SK-N-SH (cell line): Measurements from ENCODE around the gene LEKR1.

ENCODE experiments used
- EZH2phosphoT487 ChIP-seq: fragments of 200-600 bp; sonication (generic); IDR thresholded peaks from 2 replicates; pipeline ENCODE4 v1.6.1; 2017; ENCODE audit warnings: low read depth, mixed run types, mild to moderate bottlenecking, antibody characterized with exemption, moderate library complexity, borderline replicate concordance
- JUND ChIP-seq: IDR thresholded peaks from 2 replicates; pipeline ENCODE4 v1.4.0; 2012
- YY1 ChIP-seq: IDR thresholded peaks from 2 replicates; pipeline ENCODE4 v1.4.0; 2012; ENCODE audit warnings: low read depth, mild to moderate bottlenecking
- TF ChIP-seq, protein P1 (sequence below): fragments of 200-600 bp; sonication (generic); IDR thresholded peaks from 2 replicates; pipeline ENCODE4 v1.6.1; 2017; ENCODE audit warnings: antibody characterized with exemption, mild to moderate bottlenecking, moderate library complexity
- TF ChIP-seq, protein P2 (sequence below): IDR thresholded peaks from 2 replicates; pipeline ENCODE4 v1.6.1; 2012; ENCODE audit warnings: mild to moderate bottlenecking, low read depth, low read length, moderate library complexity

DNA sequence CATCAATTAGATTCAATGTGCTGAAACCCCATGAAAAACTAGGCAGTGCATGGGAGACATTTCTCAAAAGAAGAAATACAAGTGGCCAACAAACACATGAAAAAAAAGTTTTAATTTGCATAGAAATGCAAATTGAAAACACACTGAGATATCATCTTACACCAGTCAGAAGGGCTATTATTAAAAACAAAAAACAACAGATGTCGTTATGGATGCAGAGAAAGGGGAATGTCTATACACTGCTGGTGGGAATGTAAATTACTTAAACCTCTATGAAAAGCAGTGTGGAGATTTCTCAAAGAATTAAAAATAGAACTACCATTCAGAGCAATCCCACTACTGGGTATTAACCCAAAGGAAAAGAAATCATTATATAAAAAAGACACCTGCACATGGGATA, 235.1 kb downstream of the LEKR1 start:
- TF ChIP-seq, protein P1, sequence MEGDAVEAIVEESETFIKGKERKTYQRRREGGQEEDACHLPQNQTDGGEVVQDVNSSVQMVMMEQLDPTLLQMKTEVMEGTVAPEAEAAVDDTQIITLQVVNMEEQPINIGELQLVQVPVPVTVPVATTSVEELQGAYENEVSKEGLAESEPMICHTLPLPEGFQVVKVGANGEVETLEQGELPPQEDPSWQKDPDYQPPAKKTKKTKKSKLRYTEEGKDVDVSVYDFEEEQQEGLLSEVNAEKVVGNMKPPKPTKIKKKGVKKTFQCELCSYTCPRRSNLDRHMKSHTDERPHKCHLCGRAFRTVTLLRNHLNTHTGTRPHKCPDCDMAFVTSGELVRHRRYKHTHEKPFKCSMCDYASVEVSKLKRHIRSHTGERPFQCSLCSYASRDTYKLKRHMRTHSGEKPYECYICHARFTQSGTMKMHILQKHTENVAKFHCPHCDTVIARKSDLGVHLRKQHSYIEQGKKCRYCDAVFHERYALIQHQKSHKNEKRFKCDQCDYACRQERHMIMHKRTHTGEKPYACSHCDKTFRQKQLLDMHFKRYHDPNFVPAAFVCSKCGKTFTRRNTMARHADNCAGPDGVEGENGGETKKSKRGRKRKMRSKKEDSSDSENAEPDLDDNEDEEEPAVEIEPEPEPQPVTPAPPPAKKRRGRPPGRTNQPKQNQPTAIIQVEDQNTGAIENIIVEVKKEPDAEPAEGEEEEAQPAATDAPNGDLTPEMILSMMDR, result no peak
- TF ChIP-seq EZH2phosphoT487 (no peak), YY1 (no peak), JUND (no peak)
- TF ChIP-seq, protein P2, sequence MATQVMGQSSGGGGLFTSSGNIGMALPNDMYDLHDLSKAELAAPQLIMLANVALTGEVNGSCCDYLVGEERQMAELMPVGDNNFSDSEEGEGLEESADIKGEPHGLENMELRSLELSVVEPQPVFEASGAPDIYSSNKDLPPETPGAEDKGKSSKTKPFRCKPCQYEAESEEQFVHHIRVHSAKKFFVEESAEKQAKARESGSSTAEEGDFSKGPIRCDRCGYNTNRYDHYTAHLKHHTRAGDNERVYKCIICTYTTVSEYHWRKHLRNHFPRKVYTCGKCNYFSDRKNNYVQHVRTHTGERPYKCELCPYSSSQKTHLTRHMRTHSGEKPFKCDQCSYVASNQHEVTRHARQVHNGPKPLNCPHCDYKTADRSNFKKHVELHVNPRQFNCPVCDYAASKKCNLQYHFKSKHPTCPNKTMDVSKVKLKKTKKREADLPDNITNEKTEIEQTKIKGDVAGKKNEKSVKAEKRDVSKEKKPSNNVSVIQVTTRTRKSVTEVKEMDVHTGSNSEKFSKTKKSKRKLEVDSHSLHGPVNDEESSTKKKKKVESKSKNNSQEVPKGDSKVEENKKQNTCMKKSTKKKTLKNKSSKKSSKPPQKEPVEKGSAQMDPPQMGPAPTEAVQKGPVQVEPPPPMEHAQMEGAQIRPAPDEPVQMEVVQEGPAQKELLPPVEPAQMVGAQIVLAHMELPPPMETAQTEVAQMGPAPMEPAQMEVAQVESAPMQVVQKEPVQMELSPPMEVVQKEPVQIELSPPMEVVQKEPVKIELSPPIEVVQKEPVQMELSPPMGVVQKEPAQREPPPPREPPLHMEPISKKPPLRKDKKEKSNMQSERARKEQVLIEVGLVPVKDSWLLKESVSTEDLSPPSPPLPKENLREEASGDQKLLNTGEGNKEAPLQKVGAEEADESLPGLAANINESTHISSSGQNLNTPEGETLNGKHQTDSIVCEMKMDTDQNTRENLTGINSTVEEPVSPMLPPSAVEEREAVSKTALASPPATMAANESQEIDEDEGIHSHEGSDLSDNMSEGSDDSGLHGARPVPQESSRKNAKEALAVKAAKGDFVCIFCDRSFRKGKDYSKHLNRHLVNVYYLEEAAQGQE, result no peak
